Panc1 (cell line): ENCODE results near the gene TM7SF3. TPM values are rescaled to one million over a fixed set of nuclear protein-coding genes. Genes with fewer than 3 reads are reported as not detected.

Experiments
- ATAC-seq: fragments of 200-7000 bp; cut with Tn5 transposase; 2 replicates; pipeline ENCODE4 v1.9.1; 2020; ENCODE audit warnings: mild to moderate bottlenecking, moderate library complexity
- BruUV-seq: library from RNA; stranded (reverse); fragments of 400-500 nt; replicated peaks from 2 replicates; lab custom pipeline; 2021; lab: Mats Ljungman, UMichigan
- CTCF ChIA-PET: fragments of 300-600 bp; sonication (Branson Sonifier 250); formaldehyde crosslinking; loops from one replicate; lab custom pipeline; 2022; ENCODE audit warnings: antibody characterized with exemption; lab: Charles Lee
- POLR2A ChIA-PET: fragments of 300-600 bp; sonication (Branson Sonifier 250); formaldehyde crosslinking; loops from one replicate; lab custom pipeline; 2022; ENCODE audit warnings: antibody characterized with exemption; lab: Charles Lee
- DNase-seq: peaks from one replicate; pipeline ENCODE4 v3.0.0-alpha.2; 2010; ENCODE audit warnings: low read depth, low spot score
- H3K27ac ChIP-seq: 2 replicates; pipeline ENCODE4 v1.5.1; 2011; ENCODE audit warnings: mild to moderate bottlenecking, low read length, inconsistent platforms
- H3K27me3 ChIP-seq: fragments of 200-500 bp; sonication (Bioruptor generic); 2 replicates; pipeline ENCODE4 v1.6.0; 2014; ENCODE audit warnings: low read length, inconsistent platforms; ENCODE audit not compliant: control insufficient read depth, insufficient read depth
- H3K36me3 ChIP-seq: fragments of 200-500 bp; sonication (Bioruptor generic); 2 replicates; pipeline ENCODE4 v1.5.1; 2014; ENCODE audit warnings: inconsistent platforms, mild to moderate bottlenecking, low read length, moderate library complexity; ENCODE audit not compliant: control insufficient read depth, insufficient read depth
- H3K4me1 ChIP-seq: 2 replicates; pipeline ENCODE4 v1.5.1; 2011; ENCODE audit warnings: inconsistent platforms, mild to moderate bottlenecking, low read length, moderate library complexity; ENCODE audit not compliant: control insufficient read depth, insufficient read depth
- H3K4me3 ChIP-seq, 2 experiments: 2 replicates each; pipeline ENCODE4 v1.5.1; 2011 to 2012; ENCODE audit warnings: low read depth in 2 of 2, low read length in 2 of 2, mild to moderate bottlenecking in 2 of 2, inconsistent platforms in 1 of 2, moderate library complexity in 1 of 2
- H3K9me3 ChIP-seq: fragments of 200-500 bp; sonication (Bioruptor generic); 2 replicates; pipeline ENCODE4 v1.5.1; 2014; ENCODE audit warnings: low read depth, mild to moderate bottlenecking, inconsistent platforms, low read length, moderate library complexity; ENCODE audit not compliant: control insufficient read depth, insufficient read depth
- CTCF ChIP-seq: fragments of 450-650 bp; IDR thresholded peaks from 2 replicates; pipeline ENCODE4 v1.5.1; 2017; ENCODE audit warnings: mild to moderate bottlenecking
- POLR2AphosphoS5 ChIP-seq: IDR thresholded peaks from 2 replicates; pipeline ENCODE4 v1.6.1; 2012; ENCODE audit warnings: mild to moderate bottlenecking, low read depth, low read length, moderate library complexity
- SIN3A ChIP-seq: IDR thresholded peaks from 2 replicates; pipeline ENCODE4 v1.6.1; 2012; ENCODE audit warnings: low read depth, mild to moderate bottlenecking, low read length, moderate library complexity, borderline replicate concordance; ENCODE audit not compliant: insufficient read depth
- TCF7L2 ChIP-seq: IDR thresholded peaks from 2 replicates; pipeline ENCODE4 v1.6.1; 2011; ENCODE audit warnings: mild to moderate bottlenecking, low read depth, low read length, inconsistent platforms
- in situ Hi-C: cut with HindIII; loops from 2 replicates; pipeline ENCODE4 v1.10.0; 2016; ENCODE audit warnings: low sequenced_read_pairs, low pct_unique_long_range_greater_than_20kb
- intact Hi-C: fragments of 100-400 bp; cut with micrococcal nuclease; formaldehyde crosslinking; loops from one replicate; pipeline ENCODE4 v1.10.0; 2022; ENCODE audit not compliant: unreplicated experiment
- total RNA-seq: library from RNA; stranded (reverse); gene quantifications from one replicate; pipeline ENCODE4 v1.2.1, GENCODE V29; 2021; ENCODE audit not compliant: unreplicated experiment
- TF ChIP-seq, protein P1 (sequence below), 2 experiments: IDR thresholded peaks; 2 replicates each; pipeline ENCODE4 v1.6.1; 2011 to 2012; ENCODE audit warnings: low read depth in 2 of 2, control low read depth in 1 of 2, low read length in 1 of 2, mild to moderate bottlenecking in 1 of 2, moderate library complexity in 1 of 2; ENCODE audit not compliant: insufficient read depth in 1 of 2

TM7SF3 gene
- total RNA-seq, 1 experiment from 2014 or later, result 59.8 TPM

DNA sequence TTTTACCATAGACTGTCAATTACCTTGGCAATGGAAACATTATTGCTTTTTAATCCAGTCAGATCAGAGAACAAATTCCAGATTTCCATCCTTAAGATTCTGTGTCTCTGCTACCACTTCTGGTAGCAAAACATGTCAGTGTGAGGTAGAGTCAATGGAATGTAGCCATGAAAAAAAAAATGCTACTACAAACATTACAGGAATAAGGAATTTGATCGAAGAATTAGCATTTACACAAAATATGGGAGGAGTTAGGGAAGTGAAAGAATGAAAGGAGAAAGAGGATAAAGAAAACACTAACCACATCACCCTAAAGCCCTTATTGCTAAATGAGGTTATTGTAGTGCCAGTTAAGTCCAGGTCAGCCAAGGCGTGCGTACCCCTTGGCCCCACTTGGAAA lies 17.3 kb upstream of the TM7SF3 start:
- ChIA-PET POLR2A (no interaction called here), CTCF (no interaction called here)
- DNase-seq (no peak), ATAC-seq (no peak)
- Histone ChIP-seq H3K4me1 (no peaks in the 10 kb centered on the region), H3K9me3 (no peaks in the 10 kb centered on the region), H3K36me3 (peaks cover 27% of the 10 kb centered on the region), H3K4me3 (no peak overlapping the region), H3K27me3 (no peaks in the 10 kb centered on the region), H3K27ac (no peak overlapping the region)
- BruUV-seq, result no TSS peak
- in situ Hi-C loops (no loop called here), intact Hi-C loops (no loop called here)
- TF ChIP-seq, protein P1, sequence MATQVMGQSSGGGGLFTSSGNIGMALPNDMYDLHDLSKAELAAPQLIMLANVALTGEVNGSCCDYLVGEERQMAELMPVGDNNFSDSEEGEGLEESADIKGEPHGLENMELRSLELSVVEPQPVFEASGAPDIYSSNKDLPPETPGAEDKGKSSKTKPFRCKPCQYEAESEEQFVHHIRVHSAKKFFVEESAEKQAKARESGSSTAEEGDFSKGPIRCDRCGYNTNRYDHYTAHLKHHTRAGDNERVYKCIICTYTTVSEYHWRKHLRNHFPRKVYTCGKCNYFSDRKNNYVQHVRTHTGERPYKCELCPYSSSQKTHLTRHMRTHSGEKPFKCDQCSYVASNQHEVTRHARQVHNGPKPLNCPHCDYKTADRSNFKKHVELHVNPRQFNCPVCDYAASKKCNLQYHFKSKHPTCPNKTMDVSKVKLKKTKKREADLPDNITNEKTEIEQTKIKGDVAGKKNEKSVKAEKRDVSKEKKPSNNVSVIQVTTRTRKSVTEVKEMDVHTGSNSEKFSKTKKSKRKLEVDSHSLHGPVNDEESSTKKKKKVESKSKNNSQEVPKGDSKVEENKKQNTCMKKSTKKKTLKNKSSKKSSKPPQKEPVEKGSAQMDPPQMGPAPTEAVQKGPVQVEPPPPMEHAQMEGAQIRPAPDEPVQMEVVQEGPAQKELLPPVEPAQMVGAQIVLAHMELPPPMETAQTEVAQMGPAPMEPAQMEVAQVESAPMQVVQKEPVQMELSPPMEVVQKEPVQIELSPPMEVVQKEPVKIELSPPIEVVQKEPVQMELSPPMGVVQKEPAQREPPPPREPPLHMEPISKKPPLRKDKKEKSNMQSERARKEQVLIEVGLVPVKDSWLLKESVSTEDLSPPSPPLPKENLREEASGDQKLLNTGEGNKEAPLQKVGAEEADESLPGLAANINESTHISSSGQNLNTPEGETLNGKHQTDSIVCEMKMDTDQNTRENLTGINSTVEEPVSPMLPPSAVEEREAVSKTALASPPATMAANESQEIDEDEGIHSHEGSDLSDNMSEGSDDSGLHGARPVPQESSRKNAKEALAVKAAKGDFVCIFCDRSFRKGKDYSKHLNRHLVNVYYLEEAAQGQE (IDR thresholded peaks at IDR 0.05; ENCODE audit: insufficient read depth in 1 of 2, low read depth in 2 of 2, low read length in 1 of 2), result no peak
- TF ChIP-seq SIN3A, result no peak
- no peak for TF ChIP-seq CTCF
- no peak for TF ChIP-seq POLR2AphosphoS5
- TF ChIP-seq TCF7L2, result no peak

GRCh38 chr12:27026257-27026656 lies 12.1 kb upstream of the TM7SF3 start:
- TF ChIP-seq POLR2AphosphoS5, result no peak
- TF ChIP-seq, protein P1 (IDR thresholded peaks at IDR 0.05; ENCODE audit: insufficient read depth in 1 of 2, low read depth in 2 of 2, low read length in 1 of 2), result no peak
- TF ChIP-seq SIN3A, result no peak
- no peak for TF ChIP-seq TCF7L2
- Histone ChIP-seq H3K27ac (no peak overlapping the region), H3K9me3 (no peaks in the 10 kb centered on the region), H3K4me3 (no peak overlapping the region), H3K36me3 (peaks cover 27% of the 10 kb centered on the region), H3K4me1 (peaks cover 21% of the 10 kb centered on the region), H3K27me3 (no peaks in the 10 kb centered on the region)
- POLR2A ChIA-PET, result no interaction called here
- CTCF ChIA-PET, result no interaction called here
- no peak for DNase-seq
- no peak for ATAC-seq
- in situ Hi-C loops (no loop called here), intact Hi-C loops (no loop called here)
- no TSS peak for BruUV-seq
